ENCODE measurements around the gene FXYD6. TPM values are rescaled to one million over a fixed set of nuclear protein-coding genes. Genes with fewer than 3 reads are reported as not detected.

FXYD6 gene
- total and polyA plus RNA-seq, 4 donors: 14.5 to 28.7 (median 28.4) TPM

DNA sequence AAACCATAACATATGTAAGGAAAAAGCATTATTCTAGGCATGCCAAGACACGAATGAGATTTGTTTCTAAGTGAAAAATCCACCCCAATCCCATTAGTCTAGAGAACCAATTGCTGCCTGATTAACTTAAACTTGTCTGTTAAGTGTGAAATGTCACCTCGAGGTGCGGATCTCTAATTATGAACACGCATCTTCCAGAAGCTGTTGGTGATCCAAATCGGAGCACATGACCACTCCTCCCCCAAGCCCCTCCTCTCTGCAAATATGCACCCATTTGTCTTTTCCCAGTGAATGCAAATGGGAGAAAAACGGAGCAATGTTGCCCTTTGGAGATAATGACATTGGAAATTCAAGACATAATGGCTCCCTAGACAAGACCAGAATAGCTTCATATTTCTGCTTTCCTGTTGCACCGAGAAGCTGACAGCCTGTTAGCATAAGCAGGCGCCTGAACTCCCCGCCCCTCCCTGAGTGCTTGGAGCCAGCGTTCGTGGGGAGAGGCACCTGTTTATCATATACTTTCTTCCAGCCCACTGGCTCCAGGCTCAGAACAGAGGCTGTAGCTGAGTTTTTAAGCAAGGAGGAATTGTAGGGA lies 6.0 kb upstream of the FXYD6 start:
- no peaks in the 10 kb centered on the region for H3K4me1 ChIP-seq (ENCODE audit: control insufficient read depth in 1 of 2, insufficient read depth in 2 of 2, low read length in 2 of 2)
- no peaks in the 10 kb centered on the region for H3K36me3 ChIP-seq (ENCODE audit: control insufficient read depth in 1 of 2, insufficient read depth in 2 of 2, low read length in 1 of 2)
- DNase-seq (no peak), ATAC-seq (ENCODE audit: low FRiP score) (no peak)
- WGBS, 2 donors: 15 to 21% methylated on average over 11 of the region's 11 CpGs
- no peaks in the 10 kb centered on the region for H3K9me3 ChIP-seq (ENCODE audit: control insufficient read depth, low read length)
- no peak overlapping the region for H3K4me3 ChIP-seq (ENCODE audit: low read length in 2 of 2)
- peaks cover 0 to 2% of the 10 kb centered on the region in 2 donors for H3K27me3 ChIP-seq (ENCODE audit: control insufficient read depth in 1 of 2, insufficient read depth in 2 of 2, low read length in 1 of 2)
- intact Hi-C loops (cut with DNase I): no loop called here
- no peak overlapping the region for H3K27ac ChIP-seq (ENCODE audit: low read depth in 1 of 2, low read length in 2 of 2)

DNA sequence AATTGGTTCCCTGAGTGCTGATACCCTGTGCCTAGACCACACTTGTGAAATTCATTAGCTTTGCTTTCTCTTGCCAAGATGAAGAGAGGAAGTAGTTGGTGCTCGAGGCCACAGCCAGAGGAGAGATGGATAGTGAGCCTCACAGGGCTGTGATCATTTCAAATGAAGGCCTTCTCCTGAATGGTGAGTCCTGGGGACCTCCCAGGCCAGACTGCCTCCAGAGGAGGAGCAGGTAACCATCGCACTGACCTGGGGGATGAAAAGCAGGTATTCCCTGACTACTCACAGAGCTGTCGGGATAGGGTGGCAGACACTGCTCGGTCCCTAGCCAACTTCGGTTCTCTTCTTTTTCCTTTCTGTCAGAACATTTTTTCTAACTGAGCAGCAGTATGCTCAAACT lies 4.8 kb upstream of the FXYD6 start:
- 87 to 89% methylated on average over 5 of the region's 5 CpGs for WGBS, 2 donors
- Histone ChIP-seq H3K36me3 (ENCODE audit: control insufficient read depth in 1 of 2, insufficient read depth in 2 of 2, low read length in 1 of 2) (no peaks in the 10 kb centered on the region), H3K27ac (ENCODE audit: low read depth in 1 of 2, low read length in 2 of 2) (no peak overlapping the region), H3K4me3 (ENCODE audit: low read length in 2 of 2) (no peak overlapping the region), H3K4me1 (ENCODE audit: control insufficient read depth in 1 of 2, insufficient read depth in 2 of 2, low read length in 2 of 2) (no peaks in the 10 kb centered on the region), H3K27me3 (ENCODE audit: control insufficient read depth in 1 of 2, insufficient read depth in 2 of 2, low read length in 1 of 2) (no peaks in the 10 kb centered on the region), H3K9me3 (ENCODE audit: control insufficient read depth, low read length) (no peaks in the 10 kb centered on the region)
- DNase-seq (no peak), ATAC-seq (ENCODE audit: low FRiP score) (no peak)
- intact Hi-C loops (cut with DNase I): no loop called here

DNA sequence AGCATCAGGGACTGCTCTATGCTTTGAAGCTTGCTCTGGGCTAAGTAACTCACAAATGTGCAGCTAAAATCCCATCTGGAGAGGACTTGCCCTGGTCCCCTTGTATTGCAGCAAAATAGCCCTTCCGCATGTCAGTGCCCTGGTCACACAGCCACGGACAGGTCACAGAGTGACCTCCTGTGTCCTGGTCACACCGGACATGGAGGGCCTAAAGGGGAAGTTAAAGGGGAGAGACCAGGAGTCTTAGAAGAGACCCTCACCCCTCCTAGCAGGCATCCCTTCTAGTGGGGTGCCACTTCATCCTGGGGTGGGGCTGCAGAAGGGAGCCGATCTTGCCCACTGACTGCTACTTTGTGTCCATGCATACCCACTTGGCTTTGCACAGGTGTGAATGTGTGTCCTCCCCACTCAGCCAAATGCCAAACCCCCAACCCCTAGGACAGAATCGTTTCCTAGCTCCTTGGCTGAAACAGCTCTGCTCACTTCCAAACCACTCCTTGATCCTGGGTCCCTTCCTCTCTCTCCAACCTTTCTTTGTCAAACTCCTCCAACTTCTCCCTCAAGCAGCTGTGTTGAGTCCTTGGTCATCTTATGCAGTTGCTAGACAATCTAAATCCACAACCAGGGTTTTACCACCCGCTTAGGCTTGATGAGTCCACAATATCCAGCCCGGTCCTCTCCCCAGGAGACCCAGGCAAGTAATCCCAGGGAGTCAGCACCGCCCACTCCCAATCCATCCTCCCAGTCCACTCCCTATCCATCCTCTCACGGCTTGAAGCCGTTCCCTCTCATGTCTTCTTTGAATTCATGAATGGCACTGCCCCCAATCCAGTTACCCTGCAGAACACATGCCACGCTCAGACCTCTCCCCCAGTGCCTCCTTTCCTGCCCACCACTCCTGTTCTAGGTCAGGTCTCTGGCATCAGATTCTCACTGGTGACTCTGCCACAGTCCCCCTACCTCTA lies 3.3 kb upstream of the FXYD6 start:
- Histone ChIP-seq H3K36me3 (ENCODE audit: control insufficient read depth in 1 of 2, insufficient read depth in 2 of 2, low read length in 1 of 2) (no peaks in the 10 kb centered on the region), H3K4me3 (ENCODE audit: low read length in 2 of 2) (no peak overlapping the region), H3K4me1 (ENCODE audit: control insufficient read depth in 1 of 2, insufficient read depth in 2 of 2, low read length in 2 of 2) (no peaks in the 10 kb centered on the region), H3K27ac (ENCODE audit: low read depth in 1 of 2, low read length in 2 of 2) (no peak overlapping the region), H3K9me3 (ENCODE audit: control insufficient read depth, low read length) (no peaks in the 10 kb centered on the region), H3K27me3 (ENCODE audit: control insufficient read depth in 1 of 2, insufficient read depth in 2 of 2, low read length in 1 of 2) (no peaks in the 10 kb centered on the region)
- intact Hi-C loops (cut with DNase I): no loop called here
- WGBS, 2 donors: 75 to 76% methylated on average over 11 of the region's 11 CpGs
- ATAC-seq (ENCODE audit: low FRiP score) (no peak), DNase-seq (no peak)

DNA sequence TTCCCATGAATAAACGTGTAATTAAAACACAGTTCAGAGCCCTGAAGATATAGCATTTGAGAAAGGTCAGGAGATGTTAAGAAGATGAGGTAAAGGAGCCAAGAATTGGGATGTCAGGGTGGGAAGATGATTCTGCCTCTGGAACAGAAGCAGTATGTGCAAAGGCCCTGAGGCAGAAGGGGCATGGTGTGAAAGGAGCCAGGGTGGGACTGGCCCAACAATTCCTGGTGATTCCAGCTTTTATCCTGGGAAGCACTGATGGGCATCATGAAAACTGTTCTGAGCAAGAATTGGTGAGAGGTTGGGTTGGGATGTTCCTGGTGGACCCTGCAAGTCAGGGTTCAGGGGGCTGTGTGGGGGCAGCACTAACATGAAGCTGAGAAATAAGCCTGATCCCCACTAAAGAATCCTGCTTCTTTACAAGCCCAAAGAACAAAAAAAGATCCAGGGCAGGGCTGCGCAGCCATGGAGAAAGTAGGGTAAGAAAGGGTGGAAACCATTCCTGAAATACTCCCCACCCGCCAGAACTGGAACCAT lies 2.5 kb upstream of the FXYD6 start:
- no peak overlapping the region for H3K4me3 ChIP-seq (ENCODE audit: low read length in 2 of 2)
- no peaks in the 10 kb centered on the region for H3K4me1 ChIP-seq (ENCODE audit: control insufficient read depth in 1 of 2, insufficient read depth in 2 of 2, low read length in 2 of 2)
- H3K9me3 ChIP-seq (ENCODE audit: control insufficient read depth, low read length): no peaks in the 10 kb centered on the region
- intact Hi-C loops (cut with DNase I): no loop called here
- no peak overlapping the region for H3K27ac ChIP-seq (ENCODE audit: low read depth in 1 of 2, low read length in 2 of 2)
- DNase-seq (no peak), ATAC-seq (ENCODE audit: low FRiP score) (no peak)
- no peaks in the 10 kb centered on the region for H3K36me3 ChIP-seq (ENCODE audit: control insufficient read depth in 1 of 2, insufficient read depth in 2 of 2, low read length in 1 of 2)
- WGBS, 2 donors: 87 to 89% methylated on average over 3 of the region's 3 CpGs
- no peaks in the 10 kb centered on the region for H3K27me3 ChIP-seq (ENCODE audit: control insufficient read depth in 1 of 2, insufficient read depth in 2 of 2, low read length in 1 of 2)

DNA sequence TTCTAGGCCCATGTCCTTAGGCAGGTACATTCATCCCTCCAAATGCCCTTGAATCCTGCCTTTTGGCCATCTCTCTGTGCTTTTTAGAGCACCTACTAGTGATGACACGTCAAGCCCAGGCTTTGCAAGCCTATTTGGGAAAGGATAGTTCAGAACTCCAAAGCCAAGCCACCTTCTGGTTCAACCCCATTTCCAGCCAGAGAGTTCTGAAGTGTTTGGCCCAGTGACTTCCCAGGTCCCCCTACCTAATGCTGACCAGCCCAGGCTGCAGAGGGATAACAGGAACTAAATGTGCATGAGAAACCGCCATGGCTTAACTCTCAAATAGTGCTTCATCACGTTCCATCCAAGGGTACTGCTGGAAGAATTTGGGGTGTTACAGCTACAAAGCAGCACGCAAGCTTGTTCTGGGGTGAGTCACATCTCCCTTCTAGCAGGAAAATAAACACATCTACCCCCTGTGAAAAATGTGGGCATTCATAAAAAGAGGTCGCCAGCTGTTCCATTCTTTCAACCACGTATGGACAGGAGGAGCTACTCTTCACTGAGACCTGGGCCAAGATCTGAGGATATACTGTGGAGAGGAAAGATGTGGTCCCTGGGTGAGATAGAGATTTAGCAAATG lies 2.0 kb upstream of the FXYD6 start:
- Histone ChIP-seq H3K27me3 (ENCODE audit: control insufficient read depth in 1 of 2, insufficient read depth in 2 of 2, low read length in 1 of 2) (no peaks in the 10 kb centered on the region), H3K36me3 (ENCODE audit: control insufficient read depth in 1 of 2, insufficient read depth in 2 of 2, low read length in 1 of 2) (no peaks in the 10 kb centered on the region), H3K27ac (ENCODE audit: low read depth in 1 of 2, low read length in 2 of 2) (no peak overlapping the region), H3K4me1 (ENCODE audit: control insufficient read depth in 1 of 2, insufficient read depth in 2 of 2, low read length in 2 of 2) (no peaks in the 10 kb centered on the region), H3K4me3 (ENCODE audit: low read length in 2 of 2) (no peak overlapping the region), H3K9me3 (ENCODE audit: control insufficient read depth, low read length) (no peaks in the 10 kb centered on the region)
- intact Hi-C loops (cut with DNase I): no loop called here
- 93 to 96% methylated on average over 6 of the region's 6 CpGs for WGBS, 2 donors
- DNase-seq (no peak), ATAC-seq (ENCODE audit: low FRiP score) (no peak)

DNA sequence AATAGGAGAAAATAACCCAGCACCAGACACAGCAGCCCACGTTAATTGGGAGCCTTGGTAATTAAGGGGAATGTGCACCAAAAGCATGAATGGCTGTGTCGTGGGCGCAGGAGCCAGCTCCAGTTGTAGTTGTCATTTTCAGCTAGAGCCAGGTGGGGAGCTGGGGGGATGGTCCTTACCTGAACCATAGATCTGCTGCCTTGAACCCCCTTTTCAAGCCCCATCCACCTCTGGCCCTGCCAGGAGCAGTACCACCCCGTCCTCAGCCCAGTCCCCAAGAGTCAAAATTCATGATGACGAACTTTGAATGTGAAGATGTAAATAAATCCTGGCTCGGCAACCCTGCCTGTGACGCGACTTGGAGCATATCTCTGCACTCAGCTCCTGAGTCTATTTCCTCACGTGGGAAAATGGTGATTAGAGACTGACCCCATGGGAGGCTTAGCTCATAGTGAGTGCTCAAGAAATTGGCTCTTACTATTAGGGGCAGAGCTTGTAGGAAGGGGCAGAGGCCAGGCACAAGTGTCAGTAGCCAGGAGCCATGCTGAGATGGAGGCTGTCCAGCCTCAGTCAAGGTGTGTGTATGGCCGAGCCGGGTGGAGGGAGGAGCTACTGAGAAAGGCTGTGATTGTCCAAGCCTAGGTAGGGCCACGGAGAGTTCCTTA lies 794 bp upstream of the FXYD6 start:
- no peak overlapping the region for H3K4me3 ChIP-seq (ENCODE audit: low read length in 2 of 2)
- ATAC-seq (ENCODE audit: low FRiP score) (no peak), DNase-seq (no peak)
- no peaks in the 10 kb centered on the region for H3K36me3 ChIP-seq (ENCODE audit: control insufficient read depth in 1 of 2, insufficient read depth in 2 of 2, low read length in 1 of 2)
- 17 to 19% methylated on average over 12 of the region's 12 CpGs for WGBS, 2 donors
- no peaks in the 10 kb centered on the region for H3K4me1 ChIP-seq (ENCODE audit: control insufficient read depth in 1 of 2, insufficient read depth in 2 of 2, low read length in 2 of 2)
- H3K27me3 ChIP-seq (ENCODE audit: control insufficient read depth in 1 of 2, insufficient read depth in 2 of 2, low read length in 1 of 2): no peaks in the 10 kb centered on the region
- no peaks in the 10 kb centered on the region for H3K9me3 ChIP-seq (ENCODE audit: control insufficient read depth, low read length)
- H3K27ac ChIP-seq (ENCODE audit: low read depth in 1 of 2, low read length in 2 of 2): no peak overlapping the region
- intact Hi-C loops (cut with DNase I): no loop called here

DNA sequence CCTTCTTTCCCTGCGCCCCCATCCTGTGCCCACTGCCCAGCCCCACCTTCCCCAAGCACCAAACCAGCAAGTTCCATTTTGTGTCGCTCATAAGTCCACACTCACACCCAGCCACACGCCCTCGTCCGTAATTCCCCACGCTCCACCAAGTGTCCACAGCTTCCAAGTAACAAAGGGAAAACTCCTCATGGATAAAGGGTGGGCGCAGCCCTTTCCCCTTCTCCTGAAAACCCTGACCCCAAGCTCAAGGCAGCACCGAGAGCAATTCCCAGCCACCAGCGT lies 458 bp downstream of the FXYD6 start:
- DNase-seq: no peak
- no peak overlapping the region for H3K27ac ChIP-seq (ENCODE audit: low read depth in 1 of 2, low read length in 2 of 2)

DNA sequence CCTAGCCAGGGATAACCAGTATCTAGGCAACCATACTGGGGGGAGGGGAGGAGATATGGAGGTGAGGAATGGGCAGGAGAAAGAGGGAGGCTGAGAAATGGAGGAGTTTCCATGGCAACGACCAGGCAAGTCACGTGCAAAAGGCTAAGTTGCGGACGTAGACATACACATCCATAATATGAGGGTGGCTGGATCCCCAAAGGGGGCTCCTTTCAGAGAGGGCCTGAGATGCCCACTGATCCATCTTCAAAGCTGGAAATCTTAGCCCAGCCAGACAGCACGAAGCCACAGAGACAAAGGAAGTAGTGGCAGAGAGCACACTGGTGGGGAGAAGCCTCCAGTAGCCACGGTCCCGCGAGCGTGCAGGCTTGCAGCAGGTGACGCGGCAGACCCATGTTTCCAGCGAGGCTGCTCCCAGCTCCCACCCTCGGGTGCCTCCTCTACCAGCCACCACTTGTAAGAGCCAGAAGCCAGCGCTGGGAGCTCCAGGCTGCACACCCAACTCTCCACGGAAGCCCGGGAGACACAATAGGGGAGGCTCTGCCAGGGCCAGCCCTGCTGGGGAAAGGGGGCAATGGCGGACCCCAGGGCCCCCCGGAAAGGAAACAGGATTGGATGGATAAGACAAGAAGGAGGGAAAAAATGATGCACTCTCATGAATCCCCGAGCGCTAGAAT lies 938 bp downstream of the FXYD6 start:
- Histone ChIP-seq H3K9me3 (ENCODE audit: control insufficient read depth, low read length) (no peaks in the 10 kb centered on the region), H3K36me3 (ENCODE audit: control insufficient read depth in 1 of 2, insufficient read depth in 2 of 2, low read length in 1 of 2) (no peaks in the 10 kb centered on the region), H3K27me3 (ENCODE audit: control insufficient read depth in 1 of 2, insufficient read depth in 2 of 2, low read length in 1 of 2) (no peaks in the 10 kb centered on the region), H3K4me1 (ENCODE audit: control insufficient read depth in 1 of 2, insufficient read depth in 2 of 2, low read length in 2 of 2) (no peaks in the 10 kb centered on the region), H3K27ac (ENCODE audit: low read depth in 1 of 2, low read length in 2 of 2) (no peak overlapping the region), H3K4me3 (ENCODE audit: low read length in 2 of 2) (no peak overlapping the region)
- 9% methylated on average over 17 to 20 of the region's 20 CpGs for WGBS, 2 donors
- no peak for ATAC-seq (ENCODE audit: low FRiP score)
- DNase-seq: no peak
- intact Hi-C loops (cut with DNase I): no loop called here

More for the DNA sequence above, 458 bp downstream of the FXYD6 start:
- no peaks in the 10 kb centered on the region for H3K36me3 ChIP-seq (ENCODE audit: control insufficient read depth in 1 of 2, insufficient read depth in 2 of 2, low read length in 1 of 2)
- no peak overlapping the region for H3K4me3 ChIP-seq (ENCODE audit: low read length in 2 of 2)
- WGBS, 2 donors: 0 to 1% methylated on average over 9 of the region's 9 CpGs
- intact Hi-C loops (cut with DNase I): no loop called here
- H3K4me1 ChIP-seq (ENCODE audit: control insufficient read depth in 1 of 2, insufficient read depth in 2 of 2, low read length in 2 of 2): no peaks in the 10 kb centered on the region
- ATAC-seq (ENCODE audit: low FRiP score): no peak
- H3K9me3 ChIP-seq (ENCODE audit: control insufficient read depth, low read length): no peaks in the 10 kb centered on the region
- no peaks in the 10 kb centered on the region for H3K27me3 ChIP-seq (ENCODE audit: control insufficient read depth in 1 of 2, insufficient read depth in 2 of 2, low read length in 1 of 2)

All from aorta (tissue), 5 donors.